ENCODE results near the gene BNIP5.

BNIP5 gene

GRCh38 chr6:36335465-36336207 is 1.1 kb downstream of the BNIP5 start:
- TF ChIP-seq CTCF (IDR thresholded peaks at IDR 0.05; ENCODE audit: control insufficient read depth, extremely low read depth, insufficient read depth) = no peak
- H3K4me3 ChIP-seq (ENCODE audit: low read depth, low read length) = no peak overlapping the region
- DNase-seq (ENCODE audit: low read depth) = no peak

- H3K4me3 ChIP-seq (ENCODE audit: low read depth, low read length) = no peak overlapping the region
- DNase-seq (ENCODE audit: low read depth) = peak; percentile 59
- no peak for TF ChIP-seq CTCF (IDR thresholded peaks at IDR 0.05; ENCODE audit: control insufficient read depth, extremely low read depth, insufficient read depth)
Observed at GRCh38 chr6:36334832-36335459, 1.7 kb downstream of the BNIP5 start.

GRCh38 chr6:36333931-36334725 is 2.6 kb downstream of the BNIP5 start:
- DNase-seq (ENCODE audit: low read depth) = no peak
- H3K4me3 ChIP-seq (ENCODE audit: low read depth, low read length) = no peak overlapping the region
- TF ChIP-seq CTCF (IDR thresholded peaks at IDR 0.05; ENCODE audit: control insufficient read depth, extremely low read depth, insufficient read depth) = no peak

- TF ChIP-seq CTCF (IDR thresholded peaks at IDR 0.05; ENCODE audit: control insufficient read depth, extremely low read depth, insufficient read depth) = no peak
- H3K4me3 ChIP-seq (ENCODE audit: low read depth, low read length) = no peak overlapping the region
Observed at GRCh38 chr6:36333171-36333895, 3.4 kb downstream of the BNIP5 start.

GRCh38 chr6:36331381-36331780 is 5.3 kb downstream of the BNIP5 start:
- no peak for DNase-seq (ENCODE audit: low read depth)
- no peak overlapping the region for H3K4me3 ChIP-seq (ENCODE audit: low read depth, low read length)
- TF ChIP-seq CTCF (IDR thresholded peaks at IDR 0.05; ENCODE audit: control insufficient read depth, extremely low read depth, insufficient read depth) = no peak

More at GRCh38 chr6:36333171-36333895, 3.4 kb downstream of the BNIP5 start:
- DNase-seq (ENCODE audit: low read depth) = no peak

GRCh38 chr6:36330366-36330765 is 6.3 kb downstream of the BNIP5 start:
- TF ChIP-seq CTCF (IDR thresholded peaks at IDR 0.05; ENCODE audit: control insufficient read depth, extremely low read depth, insufficient read depth) = no peak
- H3K4me3 ChIP-seq (ENCODE audit: low read depth, low read length) = no peak overlapping the region
- no peak for DNase-seq (ENCODE audit: low read depth)
